Measurements from ENCODE around the gene ULBP1.
"Not testable (repeated sequence)": the region's sequence is repeated elsewhere in the genome, so short reads cannot be mapped to it uniquely, and the experiment has no call there.

DNA sequence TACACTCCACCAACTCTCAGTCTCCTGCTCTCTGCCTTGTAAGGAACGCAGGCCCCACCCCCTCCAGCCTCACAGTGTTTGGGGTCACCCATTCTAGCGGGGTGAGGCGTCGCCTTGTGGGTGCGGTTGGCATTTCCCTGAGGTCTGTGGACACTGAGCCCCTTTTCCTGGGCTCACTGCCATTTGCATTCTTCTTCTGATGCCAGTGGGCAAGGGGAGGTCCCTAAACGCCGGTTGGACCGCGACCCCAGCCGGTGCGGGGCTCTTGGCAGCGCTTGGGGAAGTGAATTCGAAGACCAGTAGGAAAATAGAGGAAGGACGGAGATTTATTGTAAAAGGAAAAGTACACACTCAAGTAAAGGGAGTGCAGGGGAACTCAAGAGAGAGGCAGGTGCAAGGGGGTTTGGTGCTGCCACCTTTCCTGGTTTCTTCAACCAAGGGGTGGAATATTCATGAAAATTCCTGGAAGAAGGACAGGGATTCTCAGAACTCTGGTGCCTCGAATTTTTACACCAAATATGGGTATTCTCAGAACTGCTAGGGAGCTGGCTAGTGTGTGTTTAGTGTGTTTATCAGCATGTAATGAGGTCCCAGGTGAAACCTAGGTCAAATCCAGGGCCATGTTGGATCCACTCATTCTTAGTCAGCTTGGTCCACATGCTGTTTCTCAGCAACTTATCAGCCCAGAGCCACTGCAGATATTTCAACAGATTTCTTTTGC is 51.7 kb downstream of the ULBP1 start:
- not testable (repeated sequence) for TF ChIP-seq CTCF, POLR2A (IDR thresholded peaks at IDR 0.05)

All from testis (tissue), 2 donors.